Activated CD8-positive, alpha-beta T cell treated with anti-CD3 and anti-CD28 coated beads for 36 hours (primary cell): Measurements from ENCODE around the gene FNIP1. TPM values are rescaled to one million over a fixed set of nuclear protein-coding genes. Genes with fewer than 3 reads are reported as not detected.

Source experiments
- ATAC-seq: fragments of 200-7000 bp; cut with Tn5 transposase; one replicate; pipeline ENCODE4 v1.10.0; 2021; ENCODE audit warnings: mild to moderate bottlenecking, moderate library complexity
- CTCF ChIA-PET: fragments of 350-600 bp; sonication (Branson Sonifier 250); formaldehyde crosslinking; loops from one replicate; lab custom pipeline; 2021; ENCODE audit warnings: antibody characterized with exemption; lab: Charles Lee
- POLR2A ChIA-PET: fragments of 350-600 bp; sonication (Branson Sonifier 250); formaldehyde crosslinking; loops from one replicate; lab custom pipeline; 2021; ENCODE audit warnings: antibody characterized with exemption; lab: Charles Lee
- DNase-seq: peaks from one replicate; pipeline ENCODE4 v3.0.0-alpha.2; 2020
- H3K27ac Mint-ChIP-seq: one replicate; pipeline ENCODE4 v1.8.0; 2021; ENCODE audit warnings: mild to moderate bottlenecking, mixed read lengths
- H3K27me3 Mint-ChIP-seq: one replicate; pipeline ENCODE4 v1.8.0; 2021; ENCODE audit warnings: mixed read lengths
- H3K36me3 Mint-ChIP-seq: one replicate; pipeline ENCODE4 v1.8.0; 2021; ENCODE audit warnings: low read depth, mixed read lengths
- H3K4me1 Mint-ChIP-seq: one replicate; pipeline ENCODE4 v1.8.0; 2021; ENCODE audit warnings: low read depth, mixed read lengths
- H3K4me3 Mint-ChIP-seq: one replicate; pipeline ENCODE4 v1.8.0; 2021; ENCODE audit warnings: mild to moderate bottlenecking, moderate library complexity, mixed read lengths
- H3K9me3 Mint-ChIP-seq: one replicate; pipeline ENCODE4 v1.8.0; 2021; ENCODE audit warnings: mixed read lengths
- CTCF ChIP-seq: fragments of 200-600 bp; IDR thresholded peaks from one replicate; pipeline ENCODE4 v1.8.0; 2022; ENCODE audit warnings: antibody characterized with exemption, mild to moderate bottlenecking
- intact Hi-C: fragments of 100-400 bp; cut with micrococcal nuclease; formaldehyde crosslinking; loops from one replicate; pipeline ENCODE4 v1.10.0; 2022
- total RNA-seq, 2 experiments: library from RNA; stranded (reverse); gene quantifications; one replicate each; pipeline ENCODE4 v1.2.3, GENCODE V29; 2021

FNIP1 gene
- total RNA-seq, 2 experiments from 2014 or later: 15.9 to 16.0 TPM

DNA sequence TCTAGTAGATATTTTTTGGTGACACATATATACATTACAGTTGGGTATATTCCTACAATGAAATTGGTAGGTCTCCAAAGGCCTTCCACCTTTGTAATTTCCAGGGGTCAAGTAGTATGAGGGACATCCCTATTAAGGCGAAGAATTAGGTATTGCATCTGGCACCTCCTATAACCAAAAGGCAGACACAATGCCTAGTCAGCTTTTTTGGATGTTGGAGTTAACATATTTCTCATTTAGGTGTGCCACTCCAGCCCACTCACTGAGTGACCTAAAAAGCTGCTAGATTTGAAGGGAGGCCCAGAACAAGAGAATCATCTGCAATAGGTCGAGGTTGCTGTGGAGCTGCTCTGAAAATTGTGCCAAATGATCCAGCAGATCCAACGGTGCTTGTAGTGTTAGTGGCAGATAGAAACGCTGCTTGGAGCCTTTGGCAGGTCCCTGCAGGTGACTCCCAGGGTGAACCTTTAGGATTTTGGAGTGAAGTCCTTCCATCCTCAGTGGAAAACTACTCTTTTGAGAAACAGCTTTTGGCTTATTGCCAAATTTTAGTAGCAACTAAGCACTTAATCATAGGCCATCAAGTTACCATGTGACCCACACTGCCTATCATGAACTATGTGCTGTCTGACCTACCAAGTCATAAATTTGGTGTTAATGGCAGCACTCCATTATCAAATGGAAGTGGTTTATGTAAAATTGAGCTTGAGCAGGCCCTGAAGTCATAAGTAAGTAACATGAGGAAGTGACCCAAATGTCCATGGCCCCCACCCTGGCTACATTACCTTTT lies 15.7 kb upstream of the FNIP1 start:
- POLR2A ChIA-PET: interaction anchor here (0.8 kb wide), 1 partner anchor 389 kb away, joined by 3 read pairs; no protein-coding TSS in a partner anchor
- no peak for TF ChIP-seq CTCF

GRCh38 chr5:131810510-131811249 lies 13.9 kb upstream of the FNIP1 start:
- no peaks in the 10 kb centered on the region for H3K36me3 Mint-ChIP-seq
- H3K27me3 Mint-ChIP-seq: no peaks in the 10 kb centered on the region
- POLR2A ChIA-PET: interaction anchor here (1.1 kb wide), 1 partner anchor 252 kb away, joined by 3 read pairs; no protein-coding TSS in a partner anchor
- ATAC-seq: no peak
- no peak overlapping the region for H3K4me3 Mint-ChIP-seq
- H3K27ac Mint-ChIP-seq: no peak overlapping the region
- DNase-seq: peak; percentile 28
- no peaks in the 10 kb centered on the region for H3K4me1 Mint-ChIP-seq
- CTCF ChIA-PET: interaction anchor here (0.9 to 3.3 kb wide), 12 partner anchors 11 to 252 kb away, joined by 3 to 28 read pairs (median 4); partner anchors contain the start of gene FNIP1
- peak; percentile 22 for TF ChIP-seq CTCF
- intact Hi-C loops: loop anchor here (2.0 kb wide), 1 partner anchor 194 kb away; no protein-coding TSS in a partner anchor
- no peaks in the 10 kb centered on the region for H3K9me3 Mint-ChIP-seq

More for the DNA sequence above, 15.7 kb upstream of the FNIP1 start:
- CTCF ChIA-PET: interaction anchor here (1.1 to 3.3 kb wide), 4 partner anchors 194 to 223 kb away, joined by 3 to 28 read pairs (median 3); no protein-coding TSS in a partner anchor
- DNase-seq (no peak), ATAC-seq (no peak)
- Mint-ChIP-seq H3K4me1 (no peaks in the 10 kb centered on the region), H3K27ac (no peak overlapping the region), H3K36me3 (no peaks in the 10 kb centered on the region), H3K4me3 (no peak overlapping the region), H3K27me3 (no peaks in the 10 kb centered on the region), H3K9me3 (no peaks in the 10 kb centered on the region)
- intact Hi-C loops: no loop called here

GRCh38 chr5:131795879-131796792 lies 681 bp downstream of the FNIP1 start:
- ChIA-PET POLR2A (interaction anchor here (1.0 to 2.4 kb wide), 6 partner anchors 8 to 183 kb away, joined by 3 to 9 read pairs (median 4); no protein-coding TSS in a partner anchor), CTCF (interaction anchor here (1.0 to 1.9 kb wide), 4 partner anchors 14 to 207 kb away, joined by 3 to 6 read pairs (median 4); no protein-coding TSS in a partner anchor)
- peak; percentile 55 for DNase-seq
- Mint-ChIP-seq H3K27ac (peak overlapping the region; percentile 92), H3K4me1 (peaks cover 31% of the 10 kb centered on the region), H3K4me3 (peak overlapping the region; percentile 94), H3K27me3 (no peaks in the 10 kb centered on the region), H3K9me3 (no peaks in the 10 kb centered on the region), H3K36me3 (peaks cover 13% of the 10 kb centered on the region)
- TF ChIP-seq CTCF: no peak
- intact Hi-C loops: loop anchor here (5.0 to 10.0 kb wide), 3 partner anchors 159 to 266 kb away; partner anchors contain the start of genes IL3 and RAPGEF6
- ATAC-seq: peak; percentile 9

- DNase-seq: no peak
- H3K27ac Mint-ChIP-seq: peak overlapping the region; percentile 48
- peaks cover 36% of the 10 kb centered on the region for H3K4me1 Mint-ChIP-seq
- H3K4me3 Mint-ChIP-seq: peak overlapping the region; percentile 94
- POLR2A ChIA-PET: no interaction called here
- ATAC-seq: no peak
- CTCF ChIA-PET: interaction anchor here (1.0 to 1.1 kb wide), 2 partner anchors 206 to 213 kb away, joined by 3 to 4 read pairs; no protein-coding TSS in a partner anchor
- no peak for TF ChIP-seq CTCF
- H3K36me3 Mint-ChIP-seq: peaks cover 15% of the 10 kb centered on the region
- H3K27me3 Mint-ChIP-seq: no peaks in the 10 kb centered on the region
- intact Hi-C loops: loop anchor here (5.0 to 10.0 kb wide), 3 partner anchors 158 to 267 kb away; partner anchors contain the start of genes IL3 and RAPGEF6
- no peaks in the 10 kb centered on the region for H3K9me3 Mint-ChIP-seq
These were observed 1.6 kb downstream of the FNIP1 start for GRCh38 chr5:131795228-131795627.
